Measurements from ENCODE around the gene RGL4. TPM values are rescaled to one million over a fixed set of nuclear protein-coding genes. Genes with fewer than 3 reads are reported as not detected.
"Not testable (repeated sequence)": the region's sequence is repeated elsewhere in the genome, so short reads cannot be mapped to it uniquely, and the experiment has no call there.

RGL4 gene
- total RNA-seq, 4 donors from 2014 or later: 0.09 to 1.9 TPM; not detected in 2

- Histone ChIP-seq H3K4me1 (no peaks in the 10 kb centered on the region), H3K4me3 (no peak overlapping the region), H3K27ac (no peak overlapping the region), H3K9me3 (no peaks in the 10 kb centered on the region), H3K36me3 (peaks cover 0 to 5% of the 10 kb centered on the region in 2 donors), H3K27me3 (no peaks in the 10 kb centered on the region)
- ATAC-seq (no peak), DNase-seq (no peak)
- intact Hi-C loops (cut with DNase I; ENCODE audit: low total_unique reads) (no loop called here), in situ Hi-C loops (cut with MboI; ENCODE audit: low sequenced_read_pairs in 4 of 4) (no loop called here)
- TF ChIP-seq CTCF (IDR thresholded peaks at IDR 0.05 in 4 of 5, conservative IDR thresholded peaks at IDR 0.05 in 1 of 5) (no peak), POLR2A (IDR thresholded peaks at IDR 0.05) (no peak)
Observed at GRCh38 chr22:23652711-23653110, 38.1 kb upstream of the RGL4 start.

- in situ Hi-C loops (cut with MboI; ENCODE audit: low sequenced_read_pairs in 4 of 4) (no loop called here), intact Hi-C loops (cut with DNase I; ENCODE audit: low total_unique reads) (no loop called here)
- no peak for DNase-seq
- no peak for TF ChIP-seq CTCF (IDR thresholded peaks at IDR 0.05 in 4 of 5, conservative IDR thresholded peaks at IDR 0.05 in 1 of 5)
- TF ChIP-seq POLR2A (IDR thresholded peaks at IDR 0.05): no peak
- Histone ChIP-seq H3K4me1 (no peaks in the 10 kb centered on the region), H3K36me3 (peaks cover 0 to 19% of the 10 kb centered on the region in 2 donors), H3K27me3 (no peaks in the 10 kb centered on the region), H3K4me3 (no peak overlapping the region), H3K9me3 (no peaks in the 10 kb centered on the region), H3K27ac (no peak overlapping the region)
- ATAC-seq: no peak
Observed at GRCh38 chr22:23655891-23656475, 34.8 kb upstream of the RGL4 start.

GRCh38 chr22:23657727-23658126, 33.1 kb upstream of the RGL4 start:
- Histone ChIP-seq H3K4me3 (no peak overlapping the region), H3K4me1 (no peaks in the 10 kb centered on the region), H3K27me3 (no peaks in the 10 kb centered on the region), H3K27ac (no peak overlapping the region), H3K9me3 (no peaks in the 10 kb centered on the region), H3K36me3 (peaks cover 0 to 16% of the 10 kb centered on the region in 2 donors)
- DNase-seq (no peak), ATAC-seq (no peak)
- TF ChIP-seq POLR2A (IDR thresholded peaks at IDR 0.05) (no peak), CTCF (IDR thresholded peaks at IDR 0.05 in 4 of 5, conservative IDR thresholded peaks at IDR 0.05 in 1 of 5) (no peak)
- in situ Hi-C loops (cut with MboI; ENCODE audit: low sequenced_read_pairs in 4 of 4) (no loop called here), intact Hi-C loops (cut with DNase I; ENCODE audit: low total_unique reads) (no loop called here)

GRCh38 chr22:23660381-23660780, 30.4 kb upstream of the RGL4 start:
- intact Hi-C loops (cut with DNase I; ENCODE audit: low total_unique reads); H3K27me3 ChIP-seq; H3K9me3 ChIP-seq; H3K4me1 ChIP-seq; ATAC-seq; DNase-seq; in situ Hi-C loops (cut with MboI; ENCODE audit: low sequenced_read_pairs in 4 of 4); H3K27ac ChIP-seq; H3K4me3 ChIP-seq: not testable (repeated sequence)
- peaks cover 0 to 16% of the 10 kb centered on the region in 2 donors for H3K36me3 ChIP-seq

- H3K36me3 ChIP-seq: no peaks in the 10 kb centered on the region
- H3K9me3 ChIP-seq: no peaks in the 10 kb centered on the region
- H3K4me3 ChIP-seq: no peak overlapping the region
- no peak for TF ChIP-seq CTCF (IDR thresholded peaks at IDR 0.05 in 4 of 5, conservative IDR thresholded peaks at IDR 0.05 in 1 of 5)
- no peak for TF ChIP-seq POLR2A (IDR thresholded peaks at IDR 0.05)
- ATAC-seq (no peak), DNase-seq (no peak)
- H3K27ac ChIP-seq: no peak overlapping the region
- no peaks in the 10 kb centered on the region for H3K27me3 ChIP-seq
- intact Hi-C loops (cut with DNase I; ENCODE audit: low total_unique reads) (no loop called here), in situ Hi-C loops (cut with MboI; ENCODE audit: low sequenced_read_pairs in 4 of 4) (no loop called here)
- peaks cover 0 to 1% of the 10 kb centered on the region in 2 donors for H3K4me1 ChIP-seq
Observed at GRCh38 chr22:23670378-23671295, 20.2 kb upstream of the RGL4 start.

- H3K27me3 ChIP-seq; H3K36me3 ChIP-seq; H3K4me1 ChIP-seq; intact Hi-C loops (cut with DNase I; ENCODE audit: low total_unique reads); H3K4me3 ChIP-seq; H3K9me3 ChIP-seq; DNase-seq; H3K27ac ChIP-seq; ATAC-seq; in situ Hi-C loops (cut with MboI; ENCODE audit: low sequenced_read_pairs in 4 of 4): not testable (repeated sequence)
Observed at GRCh38 chr22:23671387-23671786, 19.4 kb upstream of the RGL4 start.

GRCh38 chr22:23672307-23673049, 18.3 kb upstream of the RGL4 start:
- DNase-seq; intact Hi-C loops (cut with DNase I; ENCODE audit: low total_unique reads); in situ Hi-C loops (cut with MboI; ENCODE audit: low sequenced_read_pairs in 4 of 4): not testable (repeated sequence)

More at GRCh38 chr22:23672307-23673049, 18.3 kb upstream of the RGL4 start:
- peaks cover 0 to 13% of the 10 kb centered on the region in 2 donors for H3K4me1 ChIP-seq
- not testable (repeated sequence) for H3K27ac ChIP-seq, H3K4me3 ChIP-seq, ATAC-seq, H3K27me3 ChIP-seq, H3K9me3 ChIP-seq, H3K36me3 ChIP-seq
